Activated T-helper 1 cell treated with anti-CD3 and anti-CD28 coated beads, Interleukin-12 subunit alpha, Interleukin-12 subunit beta, Interleukin-2, Interleukin-4 antibody, amounts not matched to agents 30 ng/mL and 10 ng/mL and 1 ng/mL, durations not matched to agents 14 hours and 24 hours and 36 hours (primary cell): ENCODE measurements around the gene SOBP. TPM values are rescaled to one million over a fixed set of nuclear protein-coding genes. Genes with fewer than 3 reads are reported as not detected.
"Not testable (repeated sequence)": the region's sequence is repeated elsewhere in the genome, so short reads cannot be mapped to it uniquely, and the experiment has no call there.

Experiments used
- DNase-seq: peaks from one replicate; pipeline ENCODE4 v3.0.0; 2021; ENCODE audit warnings: low spot score
- H3K27ac Mint-ChIP-seq: one replicate; pipeline ENCODE4 v1.8.0; 2021; ENCODE audit warnings: mild to moderate bottlenecking, mixed read lengths
- H3K27me3 Mint-ChIP-seq: one replicate; pipeline ENCODE4 v1.8.0; 2022; ENCODE audit warnings: mild to moderate bottlenecking, moderate library complexity, mixed read lengths; ENCODE audit not compliant: insufficient read depth
- H3K36me3 Mint-ChIP-seq: one replicate; pipeline ENCODE4 v1.8.0; 2021; ENCODE audit warnings: low read depth, mixed read lengths
- H3K4me1 Mint-ChIP-seq: one replicate; pipeline ENCODE4 v1.8.0; 2021; ENCODE audit warnings: low read depth, mixed read lengths
- H3K4me3 Mint-ChIP-seq: one replicate; pipeline ENCODE4 v1.8.0; 2021; ENCODE audit warnings: mild to moderate bottlenecking, moderate library complexity, mixed read lengths
- H3K9me3 Mint-ChIP-seq: one replicate; pipeline ENCODE4 v1.8.0; 2021; ENCODE audit warnings: mixed read lengths
- intact Hi-C: fragments of 100-400 bp; cut with micrococcal nuclease; formaldehyde crosslinking; loops from one replicate; pipeline ENCODE4 v1.15.1; 2024
- total RNA-seq: library from RNA; stranded (reverse); gene quantifications from 2 replicates; pipeline ENCODE4 v1.2.3, GENCODE V29; 2022

SOBP gene
- total RNA-seq, 1 donor from 2014 or later: 0.16 TPM

GRCh38 chr6:107460083-107460631, 29.8 kb upstream of the SOBP start:
- no peaks in the 10 kb centered on the region for H3K27me3 Mint-ChIP-seq
- intact Hi-C loops: loop anchor here (10.0 kb wide), 1 partner anchor 835 kb away; the partner anchor contains the start of genes QRSL1 and RTN4IP1
- H3K36me3 Mint-ChIP-seq: no peaks in the 10 kb centered on the region
- H3K9me3 Mint-ChIP-seq: no peaks in the 10 kb centered on the region
- H3K27ac Mint-ChIP-seq: peak overlapping the region; percentile 91
- peak overlapping the region; percentile 93 for H3K4me3 Mint-ChIP-seq
- no peak for DNase-seq
- H3K4me1 Mint-ChIP-seq: peaks cover 16% of the 10 kb centered on the region

- H3K36me3 Mint-ChIP-seq: no peaks in the 10 kb centered on the region
- H3K4me1 Mint-ChIP-seq: no peaks in the 10 kb centered on the region
- intact Hi-C loops: loop anchor here (10.0 kb wide), 1 partner anchor 841 kb away; the partner anchor contains the start of genes QRSL1 and RTN4IP1
- DNase-seq: no peak
- no peak overlapping the region for H3K27ac Mint-ChIP-seq
- no peak overlapping the region for H3K4me3 Mint-ChIP-seq
- no peaks in the 10 kb centered on the region for H3K9me3 Mint-ChIP-seq
- peaks cover 15% of the 10 kb centered on the region for H3K27me3 Mint-ChIP-seq
Observed at GRCh38 chr6:107466062-107466461, 23.9 kb upstream of the SOBP start.

GRCh38 chr6:107470364-107470763, 19.6 kb upstream of the SOBP start:
- Mint-ChIP-seq H3K4me3 (no peak overlapping the region), H3K27me3 (peaks cover 20% of the 10 kb centered on the region), H3K9me3 (no peaks in the 10 kb centered on the region), H3K4me1 (no peaks in the 10 kb centered on the region), H3K27ac (no peak overlapping the region), H3K36me3 (no peaks in the 10 kb centered on the region)
- intact Hi-C loops: no loop called here
- no peak for DNase-seq

GRCh38 chr6:107473660-107474059, 16.3 kb upstream of the SOBP start:
- H3K9me3 Mint-ChIP-seq: no peaks in the 10 kb centered on the region
- no peaks in the 10 kb centered on the region for H3K4me1 Mint-ChIP-seq
- intact Hi-C loops: no loop called here
- no peak overlapping the region for H3K4me3 Mint-ChIP-seq
- DNase-seq: no peak
- no peaks in the 10 kb centered on the region for H3K36me3 Mint-ChIP-seq
- peaks cover 19% of the 10 kb centered on the region for H3K27me3 Mint-ChIP-seq
- H3K27ac Mint-ChIP-seq: no peak overlapping the region

GRCh38 chr6:107475360-107475759, 14.6 kb upstream of the SOBP start:
- H3K36me3 Mint-ChIP-seq, H3K4me1 Mint-ChIP-seq, H3K4me3 Mint-ChIP-seq, H3K9me3 Mint-ChIP-seq, H3K27ac Mint-ChIP-seq, intact Hi-C loops, DNase-seq: not testable (repeated sequence)
- peaks cover 25% of the 10 kb centered on the region for H3K27me3 Mint-ChIP-seq

- H3K36me3 Mint-ChIP-seq, DNase-seq, H3K4me3 Mint-ChIP-seq, intact Hi-C loops, H3K4me1 Mint-ChIP-seq, H3K9me3 Mint-ChIP-seq, H3K27ac Mint-ChIP-seq: not testable (repeated sequence)
- peaks cover 29% of the 10 kb centered on the region for H3K27me3 Mint-ChIP-seq
Observed at GRCh38 chr6:107475826-107476225, 14.1 kb upstream of the SOBP start.

- Mint-ChIP-seq H3K4me3 (no peak overlapping the region), H3K27me3 (peaks cover 45% of the 10 kb centered on the region), H3K27ac (no peak overlapping the region), H3K4me1 (no peaks in the 10 kb centered on the region), H3K36me3 (no peaks in the 10 kb centered on the region), H3K9me3 (no peaks in the 10 kb centered on the region)
- no peak for DNase-seq
- intact Hi-C loops: no loop called here
Observed at GRCh38 chr6:107479089-107479690, 10.7 kb upstream of the SOBP start.

GRCh38 chr6:107485157-107485556, 4.8 kb upstream of the SOBP start:
- H3K4me3 Mint-ChIP-seq: no peak overlapping the region
- peaks cover 68% of the 10 kb centered on the region for H3K27me3 Mint-ChIP-seq
- no peak overlapping the region for H3K27ac Mint-ChIP-seq
- DNase-seq: no peak
- peaks cover 18% of the 10 kb centered on the region for H3K4me1 Mint-ChIP-seq
- H3K36me3 Mint-ChIP-seq: no peaks in the 10 kb centered on the region
- intact Hi-C loops: loop anchor here (5.0 to 10.0 kb wide), 3 partner anchors 170 to 672 kb away; no protein-coding TSS in a partner anchor
- H3K9me3 Mint-ChIP-seq: no peaks in the 10 kb centered on the region

- intact Hi-C loops: loop anchor here (5.0 to 10.0 kb wide), 3 partner anchors 174 to 669 kb away; no protein-coding TSS in a partner anchor
- H3K36me3 Mint-ChIP-seq: no peaks in the 10 kb centered on the region
- DNase-seq: no peak
- H3K27ac Mint-ChIP-seq: peak overlapping the region; percentile 69
- no peaks in the 10 kb centered on the region for H3K9me3 Mint-ChIP-seq
- peaks cover 28% of the 10 kb centered on the region for H3K4me1 Mint-ChIP-seq
- peak overlapping the region; percentile 91 for H3K4me3 Mint-ChIP-seq
- peaks cover 54% of the 10 kb centered on the region for H3K27me3 Mint-ChIP-seq
Observed at GRCh38 chr6:107488174-107488874, 1.6 kb upstream of the SOBP start.

- peaks cover 28% of the 10 kb centered on the region for H3K4me1 Mint-ChIP-seq
- peak overlapping the region; percentile 91 for H3K4me3 Mint-ChIP-seq
- no peaks in the 10 kb centered on the region for H3K9me3 Mint-ChIP-seq
- H3K27ac Mint-ChIP-seq: peak overlapping the region; percentile 69
- peak; percentile 2 for DNase-seq
- intact Hi-C loops: loop anchor here (5.0 to 10.0 kb wide), 3 partner anchors 174 to 668 kb away; no protein-coding TSS in a partner anchor
- H3K36me3 Mint-ChIP-seq: no peaks in the 10 kb centered on the region
- peaks cover 52% of the 10 kb centered on the region for H3K27me3 Mint-ChIP-seq
Observed at GRCh38 chr6:107488875-107489635, 862 bp upstream of the SOBP start.

- intact Hi-C loops: loop anchor here (2.0 to 5.0 kb wide), 3 partner anchors 144 to 682 kb away; no protein-coding TSS in a partner anchor
- no peaks in the 10 kb centered on the region for H3K36me3 Mint-ChIP-seq
- peak overlapping the region; percentile 82 for H3K4me3 Mint-ChIP-seq
- H3K4me1 Mint-ChIP-seq: peaks cover 28% of the 10 kb centered on the region
- no peak for DNase-seq
- H3K27me3 Mint-ChIP-seq: peaks cover 53% of the 10 kb centered on the region
- H3K27ac Mint-ChIP-seq: peak overlapping the region; percentile 36
- no peaks in the 10 kb centered on the region for H3K9me3 Mint-ChIP-seq
Observed at GRCh38 chr6:107490566-107491137, 735 bp downstream of the SOBP start.

- intact Hi-C loops: loop anchor here (2.0 to 5.0 kb wide), 3 partner anchors 144 to 681 kb away; no protein-coding TSS in a partner anchor
- H3K36me3 Mint-ChIP-seq: no peaks in the 10 kb centered on the region
- peaks cover 28% of the 10 kb centered on the region for H3K4me1 Mint-ChIP-seq
- H3K27me3 Mint-ChIP-seq: peaks cover 55% of the 10 kb centered on the region
- DNase-seq: no peak
- H3K4me3 Mint-ChIP-seq: peak overlapping the region; percentile 82
- H3K27ac Mint-ChIP-seq: no peak overlapping the region
- no peaks in the 10 kb centered on the region for H3K9me3 Mint-ChIP-seq
Observed at GRCh38 chr6:107491138-107491609, 1.3 kb downstream of the SOBP start.
